ENCODE results near the gene PCDH15. TPM values are rescaled to one million over a fixed set of nuclear protein-coding genes. Genes with fewer than 3 reads are reported as not detected.

The PCDH15 gene
- total RNA-seq, 2 experiments from 2014 or later = not detected

DNA sequence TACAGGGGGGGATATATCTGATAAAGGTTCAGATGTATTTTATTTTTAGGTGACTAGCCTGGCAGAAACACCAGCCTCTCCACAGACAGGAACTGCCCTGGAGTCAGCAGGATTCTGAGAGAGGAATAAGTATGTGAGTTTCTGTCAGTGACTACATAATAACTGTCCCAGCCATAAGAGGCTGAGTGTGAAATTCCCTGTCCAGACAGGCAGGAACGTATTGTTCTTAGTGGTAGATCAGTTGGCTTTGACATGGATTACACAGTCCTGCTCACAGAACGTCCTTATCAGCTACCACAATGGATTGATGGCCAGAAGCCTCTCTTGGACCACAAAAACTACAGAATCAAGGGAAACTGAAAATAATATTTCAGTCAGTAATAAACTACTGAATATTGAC is 709.8 kb downstream of the PCDH15 start:
- Mint-ChIP-seq H3K4me1 (no peaks in the 10 kb centered on the region), H3K4me3 (no peak overlapping the region), H3K27ac (no peak overlapping the region), H3K27me3 (no peaks in the 10 kb centered on the region), H3K36me3 (no peaks in the 10 kb centered on the region), H3K9me3 (peaks cover 1% of the 10 kb centered on the region)
- POLR2A ChIA-PET = no interaction called here
- ATAC-seq (ENCODE audit: low read depth) (no peak), DNase-seq (no peak)

DNA sequence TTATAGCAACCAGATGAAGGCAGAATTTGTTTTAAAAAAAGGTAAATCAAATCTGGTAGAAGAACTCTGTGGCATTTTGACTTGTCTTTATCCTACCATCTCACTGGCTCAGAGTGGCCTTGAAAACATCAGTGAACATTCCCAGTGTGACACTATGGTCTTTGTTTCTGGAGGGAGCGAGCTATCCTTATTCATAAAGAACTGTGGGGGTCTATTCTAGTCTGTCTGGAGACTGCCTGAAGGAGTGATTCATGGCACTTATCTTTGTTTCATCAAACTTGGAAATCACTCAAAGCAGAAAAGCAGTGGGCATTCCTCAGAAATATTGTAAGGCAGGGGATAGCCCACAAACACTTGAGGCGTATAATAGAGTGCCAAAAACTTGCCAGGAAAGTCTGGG is 719.1 kb downstream of the PCDH15 start:
- H3K27ac Mint-ChIP-seq = no peak overlapping the region

DNA sequence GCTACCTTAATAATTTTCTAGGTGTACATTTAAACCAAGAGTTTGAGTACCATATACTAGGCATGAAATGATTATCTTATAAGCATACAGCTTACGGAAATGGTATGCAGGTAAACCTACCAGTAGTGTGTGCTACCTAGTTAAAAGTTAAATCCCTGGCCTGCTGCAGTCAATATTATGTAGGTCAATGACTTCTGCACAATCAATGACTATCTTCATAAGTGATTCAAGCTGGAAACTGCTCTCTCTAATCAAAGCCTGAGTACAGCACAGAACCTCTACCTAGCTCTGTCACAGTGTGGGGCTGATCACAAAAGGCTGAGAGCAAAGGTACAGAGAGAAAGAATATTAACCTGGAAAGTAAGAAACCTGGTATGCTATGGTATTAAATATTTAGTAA is 733.7 kb downstream of the PCDH15 start:
- no peak overlapping the region for H3K27ac Mint-ChIP-seq
- H3K9me3 Mint-ChIP-seq = no peaks in the 10 kb centered on the region
- H3K4me3 Mint-ChIP-seq = no peak overlapping the region
- H3K27me3 Mint-ChIP-seq = no peaks in the 10 kb centered on the region
- no peak for DNase-seq
- POLR2A ChIA-PET = no interaction called here
- ATAC-seq (ENCODE audit: low read depth) = no peak
- H3K36me3 Mint-ChIP-seq = no peaks in the 10 kb centered on the region
- no peaks in the 10 kb centered on the region for H3K4me1 Mint-ChIP-seq

More for the DNA sequence above, 719.1 kb downstream of the PCDH15 start:
- DNase-seq = no peak
- H3K27me3 Mint-ChIP-seq = no peaks in the 10 kb centered on the region
- no peaks in the 10 kb centered on the region for H3K4me1 Mint-ChIP-seq
- peaks cover 4% of the 10 kb centered on the region for H3K9me3 Mint-ChIP-seq
- no peak for ATAC-seq (ENCODE audit: low read depth)
- no peaks in the 10 kb centered on the region for H3K36me3 Mint-ChIP-seq
- POLR2A ChIA-PET = no interaction called here
- no peak overlapping the region for H3K4me3 Mint-ChIP-seq

DNA sequence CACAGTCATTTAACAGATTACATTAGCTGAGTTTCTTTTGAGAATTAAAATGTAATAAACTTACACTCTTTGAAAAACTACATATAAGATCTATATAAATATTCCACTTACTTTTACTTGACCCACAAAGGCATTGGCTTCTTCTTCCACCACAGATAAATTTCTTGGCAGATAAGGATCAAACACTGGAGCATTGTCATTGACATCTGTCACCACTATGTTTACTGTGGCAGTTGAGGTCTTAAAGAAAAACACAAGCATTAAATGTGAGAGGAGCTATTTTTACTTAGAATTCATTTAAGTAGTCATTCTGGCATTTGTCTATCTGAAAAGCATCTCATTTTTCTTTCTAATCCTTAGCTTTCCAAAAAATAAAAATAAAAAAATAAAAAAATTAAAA is 734.4 kb downstream of the PCDH15 start:
- no peak overlapping the region for H3K27ac Mint-ChIP-seq
- H3K9me3 Mint-ChIP-seq = no peaks in the 10 kb centered on the region
- ATAC-seq (ENCODE audit: low read depth) (no peak), DNase-seq (no peak)
- POLR2A ChIA-PET = no interaction called here
- H3K27me3 Mint-ChIP-seq = no peaks in the 10 kb centered on the region
- H3K4me1 Mint-ChIP-seq = no peaks in the 10 kb centered on the region
- H3K36me3 Mint-ChIP-seq = no peaks in the 10 kb centered on the region
- H3K4me3 Mint-ChIP-seq = no peak overlapping the region

DNA sequence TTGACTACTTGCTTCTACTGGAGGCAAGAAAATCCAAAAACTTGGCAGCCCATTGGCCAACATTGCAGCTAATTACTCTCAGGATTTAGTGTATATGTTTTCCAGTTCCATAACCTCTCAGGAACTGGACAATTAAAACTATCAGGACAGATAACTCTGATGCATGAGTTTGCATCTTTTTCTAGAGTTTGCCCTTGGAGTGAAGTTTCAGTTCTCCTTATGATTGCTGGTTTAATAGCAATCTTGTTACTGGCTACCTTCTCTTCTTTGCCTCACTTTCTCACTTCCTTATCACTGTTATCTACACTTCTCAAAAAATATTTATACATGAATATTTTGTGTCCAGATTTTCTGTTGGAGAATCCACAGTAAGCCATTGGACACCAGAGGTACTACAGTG is 735.9 kb downstream of the PCDH15 start:
- H3K36me3 Mint-ChIP-seq = no peaks in the 10 kb centered on the region
- H3K4me1 Mint-ChIP-seq = no peaks in the 10 kb centered on the region
- H3K9me3 Mint-ChIP-seq = peaks cover 3% of the 10 kb centered on the region
- no peak overlapping the region for H3K4me3 Mint-ChIP-seq
- H3K27me3 Mint-ChIP-seq = no peaks in the 10 kb centered on the region
- POLR2A ChIA-PET = no interaction called here
- H3K27ac Mint-ChIP-seq = no peak overlapping the region
- no peak for DNase-seq
- ATAC-seq (ENCODE audit: low read depth) = no peak

DNA sequence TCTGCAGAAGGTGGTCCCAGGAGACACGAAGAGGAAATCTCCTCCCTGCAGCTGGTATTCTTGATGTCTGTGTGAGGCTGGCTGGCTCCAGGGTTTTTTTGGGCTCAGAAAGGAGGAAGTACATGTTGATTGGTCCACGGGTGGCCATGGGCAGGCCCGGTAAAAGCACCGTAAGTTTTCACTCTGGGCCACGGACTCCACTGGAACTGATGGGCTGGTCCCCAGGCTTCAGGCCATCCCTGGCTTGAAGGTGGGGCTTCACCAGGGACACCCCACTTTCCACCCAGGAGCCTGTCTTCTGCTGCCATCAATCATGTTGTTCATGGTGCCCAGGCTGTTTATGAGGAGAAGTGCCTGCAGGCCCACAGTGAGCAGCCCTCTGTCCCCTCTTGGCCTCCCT is 736.8 kb downstream of the PCDH15 start:
- no peak for ATAC-seq (ENCODE audit: low read depth)
- no peaks in the 10 kb centered on the region for H3K27me3 Mint-ChIP-seq
- no peak for DNase-seq
- no peaks in the 10 kb centered on the region for H3K4me1 Mint-ChIP-seq
- no peak overlapping the region for H3K27ac Mint-ChIP-seq
- POLR2A ChIA-PET = no interaction called here
- no peak overlapping the region for H3K4me3 Mint-ChIP-seq
- peaks cover 4% of the 10 kb centered on the region for H3K9me3 Mint-ChIP-seq
- no peaks in the 10 kb centered on the region for H3K36me3 Mint-ChIP-seq

DNA sequence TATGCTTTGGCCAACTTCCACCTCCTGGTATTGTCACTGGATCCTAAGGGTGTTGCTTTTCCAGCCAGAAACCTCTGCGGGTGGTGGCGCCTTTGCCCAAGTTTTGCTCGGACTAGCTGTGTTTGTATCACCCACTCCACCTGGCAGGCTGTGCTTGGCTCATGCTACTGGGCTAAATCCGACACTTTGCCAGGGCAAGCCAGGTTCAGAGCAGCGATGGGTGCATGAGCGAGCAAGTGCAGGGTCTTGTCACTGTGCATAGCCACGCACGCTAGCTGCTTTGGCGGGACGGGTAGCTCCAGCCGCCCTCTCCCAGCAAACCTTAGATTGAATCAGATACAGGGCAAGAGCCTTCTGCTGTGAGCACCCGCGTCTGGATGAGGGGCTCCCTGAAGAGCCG is 737.5 kb downstream of the PCDH15 start:
- H3K4me1 Mint-ChIP-seq = no peaks in the 10 kb centered on the region
- no peaks in the 10 kb centered on the region for H3K27me3 Mint-ChIP-seq
- no peak for DNase-seq
- no peaks in the 10 kb centered on the region for H3K36me3 Mint-ChIP-seq
- POLR2A ChIA-PET = no interaction called here
- peaks cover 6% of the 10 kb centered on the region for H3K9me3 Mint-ChIP-seq
- H3K4me3 Mint-ChIP-seq = no peak overlapping the region
- no peak for ATAC-seq (ENCODE audit: low read depth)
- H3K27ac Mint-ChIP-seq = no peak overlapping the region

DNA sequence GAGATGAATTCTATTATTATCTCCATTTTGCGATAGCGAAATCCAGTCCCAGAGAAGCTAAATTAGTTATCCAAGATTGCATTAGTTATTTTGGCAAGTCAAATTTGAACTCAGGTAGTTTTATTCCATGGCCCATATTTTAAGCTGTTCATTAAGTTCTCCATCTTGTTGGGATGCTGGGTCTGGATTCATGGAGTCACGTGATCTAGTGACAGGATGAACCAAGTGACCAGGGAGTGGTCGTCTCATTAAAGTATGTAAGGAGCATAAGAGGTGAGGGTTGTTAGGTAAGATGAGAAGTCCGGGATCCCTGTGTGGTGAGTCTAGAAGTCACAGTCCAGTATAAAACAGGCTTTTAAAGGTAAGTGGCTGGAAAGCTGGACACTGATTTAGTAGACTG is 740.5 kb downstream of the PCDH15 start:
- no peaks in the 10 kb centered on the region for H3K36me3 Mint-ChIP-seq
- H3K4me1 Mint-ChIP-seq = no peaks in the 10 kb centered on the region
- H3K27ac Mint-ChIP-seq = no peak overlapping the region
- DNase-seq = no peak
- H3K9me3 Mint-ChIP-seq = peaks cover 16% of the 10 kb centered on the region
- no peak overlapping the region for H3K4me3 Mint-ChIP-seq
- no peaks in the 10 kb centered on the region for H3K27me3 Mint-ChIP-seq
- no peak for ATAC-seq (ENCODE audit: low read depth)
- POLR2A ChIA-PET = no interaction called here

DNA sequence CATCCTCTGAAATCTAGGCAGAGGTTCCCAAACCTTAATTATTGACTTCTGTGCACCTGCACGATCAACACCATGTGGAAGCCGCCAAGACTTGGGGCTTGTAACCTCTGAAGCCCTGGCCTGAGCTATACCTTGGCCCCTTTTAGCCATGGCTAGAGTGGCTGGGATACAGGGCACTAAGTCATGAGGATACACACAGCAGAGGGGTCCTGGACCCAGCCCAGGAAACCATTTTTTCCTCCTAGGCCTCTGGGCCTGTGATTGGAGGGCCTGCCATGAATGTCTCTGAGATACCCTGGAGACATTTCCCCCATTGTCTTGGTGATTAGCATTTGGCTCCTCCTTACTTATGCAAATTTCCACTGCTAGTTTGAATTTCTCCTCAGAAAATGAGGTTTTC is 743.7 kb downstream of the PCDH15 start:
- Mint-ChIP-seq H3K9me3 (peaks cover 20% of the 10 kb centered on the region), H3K27ac (no peak overlapping the region), H3K4me3 (no peak overlapping the region), H3K36me3 (no peaks in the 10 kb centered on the region), H3K4me1 (no peaks in the 10 kb centered on the region), H3K27me3 (no peaks in the 10 kb centered on the region)
- ATAC-seq (ENCODE audit: low read depth) (no peak), DNase-seq (no peak)
- POLR2A ChIA-PET = no interaction called here

DNA sequence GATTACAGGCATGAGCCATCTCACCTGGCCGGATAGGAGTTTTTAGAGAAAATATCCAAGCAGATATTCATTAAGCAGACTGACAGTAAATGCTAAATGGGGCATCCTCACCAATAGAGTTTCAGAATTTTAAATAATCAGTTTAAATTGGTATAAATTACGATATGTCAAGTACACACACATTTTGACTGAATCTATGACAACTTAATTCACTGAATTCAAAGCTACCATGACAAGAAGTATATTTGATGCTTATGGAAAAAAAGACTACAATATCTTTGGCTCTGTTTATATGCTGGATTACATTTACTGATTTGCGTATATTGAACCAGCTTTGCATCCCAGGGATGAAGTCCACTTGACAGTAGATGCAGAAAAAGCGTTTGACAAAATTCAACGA is 774.7 kb downstream of the PCDH15 start:
- ATAC-seq (ENCODE audit: low read depth) (no peak), DNase-seq (no peak)
- Mint-ChIP-seq H3K36me3 (no peaks in the 10 kb centered on the region), H3K27ac (no peak overlapping the region), H3K4me3 (no peak overlapping the region), H3K27me3 (no peaks in the 10 kb centered on the region), H3K9me3 (no peaks in the 10 kb centered on the region), H3K4me1 (no peaks in the 10 kb centered on the region)
- POLR2A ChIA-PET = no interaction called here

DNA sequence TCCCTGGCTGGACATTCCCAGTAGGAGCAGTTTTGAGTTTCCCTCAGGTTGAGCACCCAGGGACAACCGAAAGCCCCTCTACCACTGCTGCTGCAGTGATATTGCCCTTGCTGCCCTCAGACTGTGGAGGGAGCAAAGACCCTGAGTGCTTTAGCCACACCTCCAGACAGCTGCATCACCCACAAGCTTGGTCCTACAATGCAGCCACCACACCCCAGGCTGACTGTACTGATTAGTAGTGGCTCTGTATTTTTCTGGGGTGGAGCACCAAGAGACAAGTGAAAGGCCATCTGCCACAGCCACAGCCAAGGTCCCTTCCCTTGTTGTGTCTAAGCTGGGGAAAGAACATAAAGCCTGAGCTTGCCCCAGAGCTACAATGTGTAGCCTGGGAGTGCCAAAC is 789.9 kb downstream of the PCDH15 start:
- POLR2A ChIA-PET = no interaction called here
- Mint-ChIP-seq H3K4me3 (no peak overlapping the region), H3K36me3 (no peaks in the 10 kb centered on the region), H3K9me3 (peaks cover 8% of the 10 kb centered on the region), H3K4me1 (no peaks in the 10 kb centered on the region), H3K27me3 (no peaks in the 10 kb centered on the region), H3K27ac (no peak overlapping the region)
- ATAC-seq (ENCODE audit: low read depth) (no peak), DNase-seq (no peak)

DNA sequence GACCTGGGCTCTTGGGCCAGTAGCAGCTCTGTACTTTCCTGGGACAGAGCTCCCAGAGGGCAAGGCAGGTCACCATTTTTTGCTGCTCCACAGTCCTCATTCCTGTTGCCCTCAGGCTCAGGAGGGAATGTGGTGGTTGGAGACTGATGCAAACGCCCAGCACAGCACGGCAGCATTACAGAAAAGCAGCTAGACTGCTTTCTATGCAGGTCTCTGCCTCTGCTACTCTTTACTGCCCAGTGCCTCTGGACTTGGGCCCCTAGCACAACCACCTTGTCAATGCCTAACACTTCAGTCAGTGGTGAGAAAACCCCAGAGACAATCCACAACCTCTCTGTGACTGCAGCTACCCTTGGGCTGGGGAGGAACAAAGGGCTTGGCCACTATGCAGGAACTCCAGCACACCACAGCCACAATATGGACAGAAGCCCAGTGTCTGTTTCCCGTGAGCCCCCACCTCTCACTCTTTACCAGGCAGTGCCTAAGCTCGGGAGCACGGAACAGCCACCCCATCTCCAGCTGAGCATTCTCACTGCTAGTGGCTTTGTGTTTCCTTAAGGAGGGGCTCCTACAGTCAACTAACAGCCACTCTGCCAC is 790.6 kb downstream of the PCDH15 start:
- POLR2A ChIA-PET = no interaction called here

DNA sequence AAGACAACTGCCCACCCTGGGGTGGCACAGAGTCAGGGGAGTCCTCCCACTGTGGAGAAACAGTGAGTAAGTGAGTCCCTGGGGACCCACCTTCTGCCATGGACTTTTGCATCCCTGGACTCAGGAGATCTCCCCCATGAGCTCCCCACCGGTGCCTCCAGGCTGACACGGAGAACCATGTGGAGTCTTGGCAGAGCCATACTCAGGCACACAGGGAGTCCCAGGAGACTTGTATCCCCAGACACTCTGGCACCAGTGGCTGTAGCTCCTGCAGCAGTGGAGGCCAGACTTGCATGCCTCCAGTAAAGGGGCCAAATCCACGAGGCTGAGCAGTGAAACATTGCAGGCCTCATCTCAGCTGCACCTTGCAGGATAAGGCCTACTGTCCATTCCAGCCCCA is 791.4 kb downstream of the PCDH15 start:
- Mint-ChIP-seq H3K4me3 (no peak overlapping the region), H3K27me3 (no peaks in the 10 kb centered on the region), H3K36me3 (no peaks in the 10 kb centered on the region), H3K9me3 (peaks cover 6% of the 10 kb centered on the region), H3K27ac (no peak overlapping the region), H3K4me1 (no peaks in the 10 kb centered on the region)
- POLR2A ChIA-PET = no interaction called here
- no peak for ATAC-seq (ENCODE audit: low read depth)
- DNase-seq = no peak

More for the DNA sequence above, 790.6 kb downstream of the PCDH15 start:
- H3K27ac Mint-ChIP-seq = no peak overlapping the region
- no peak for DNase-seq
- H3K4me1 Mint-ChIP-seq = no peaks in the 10 kb centered on the region
- H3K4me3 Mint-ChIP-seq = no peak overlapping the region
- peaks cover 6% of the 10 kb centered on the region for H3K9me3 Mint-ChIP-seq
- H3K27me3 Mint-ChIP-seq = no peaks in the 10 kb centered on the region
- ATAC-seq (ENCODE audit: low read depth) = no peak
- no peaks in the 10 kb centered on the region for H3K36me3 Mint-ChIP-seq

DNA sequence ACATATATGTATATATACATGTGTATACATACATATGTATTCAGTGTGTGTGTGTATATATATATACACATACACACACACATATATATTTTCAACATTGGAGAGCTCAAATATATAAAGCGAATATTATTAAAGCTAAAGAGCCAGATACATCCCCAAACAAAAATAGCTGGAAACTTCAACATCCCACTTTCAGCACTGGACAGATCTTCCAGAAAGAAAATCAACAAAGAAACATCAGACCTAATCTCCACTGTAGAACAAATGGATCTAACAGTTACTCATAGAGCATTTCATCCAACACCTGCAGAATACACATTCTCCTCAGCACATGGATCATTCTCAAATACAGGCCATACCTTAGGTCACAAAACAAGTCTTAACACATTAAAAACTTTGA is 799.0 kb downstream of the PCDH15 start:
- ATAC-seq (ENCODE audit: low read depth) = no peak
- Mint-ChIP-seq H3K27ac (no peak overlapping the region), H3K27me3 (no peaks in the 10 kb centered on the region)

DNA sequence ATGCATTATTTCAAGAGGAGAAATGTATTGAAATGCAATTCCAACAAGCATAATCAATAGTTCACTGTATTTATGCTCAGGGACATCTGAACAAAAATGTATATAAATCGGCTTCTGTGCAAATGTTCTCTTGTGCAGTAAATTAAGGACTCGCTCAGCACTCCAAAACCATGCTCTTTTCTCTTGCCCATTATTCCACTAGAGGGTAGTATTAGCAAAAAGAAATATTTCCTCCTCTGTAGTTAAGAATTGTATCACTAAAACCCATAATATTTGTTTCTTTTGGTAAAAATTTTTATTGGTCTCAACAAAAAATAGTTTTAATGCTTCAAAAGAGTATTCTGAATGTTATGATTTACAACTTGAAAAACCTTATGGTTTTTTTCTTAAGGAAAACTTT is 803.1 kb downstream of the PCDH15 start:
- Mint-ChIP-seq H3K36me3 (no peaks in the 10 kb centered on the region), H3K9me3 (peaks cover 1% of the 10 kb centered on the region), H3K27me3 (no peaks in the 10 kb centered on the region), H3K27ac (no peak overlapping the region), H3K4me3 (no peak overlapping the region), H3K4me1 (no peaks in the 10 kb centered on the region)
- POLR2A ChIA-PET = no interaction called here
- DNase-seq (no peak), ATAC-seq (ENCODE audit: low read depth) (no peak)

More for the DNA sequence above, 799.0 kb downstream of the PCDH15 start:
- H3K36me3 Mint-ChIP-seq = no peaks in the 10 kb centered on the region
- H3K9me3 Mint-ChIP-seq = peaks cover 1% of the 10 kb centered on the region
- no peak for DNase-seq
- no peaks in the 10 kb centered on the region for H3K4me1 Mint-ChIP-seq
- POLR2A ChIA-PET = no interaction called here
- no peak overlapping the region for H3K4me3 Mint-ChIP-seq

Data from activated naive CD8-positive, alpha-beta T cell treated with anti-CD3 and anti-CD28 coated beads, Interleukin-2, amount 10 ng/mL, durations not matched to agents 7 days and 5 days (primary cell).